ENCODE measurements around the gene VIL1. TPM values are rescaled to one million over a fixed set of nuclear protein-coding genes. Genes with fewer than 3 reads are reported as not detected.

VIL1 gene
- total and polyA plus RNA-seq, 2 donors: 0.08 TPM; not detected in 1

- Histone ChIP-seq H3K4me1 (ENCODE audit: insufficient read depth) (no peaks in the 10 kb centered on the region), H3K27ac (ENCODE audit: low read depth) (peak overlapping the region; percentile 81), H3K4me3 (ENCODE audit: low read depth, low read length) (no peak overlapping the region), H3K36me3 (ENCODE audit: insufficient read depth) (no peaks in the 10 kb centered on the region)
- no peak for DNase-seq (ENCODE audit: extremely low spot score)
- WGBS: 5% methylated on average over 15 of the region's 15 CpGs
Observed at GRCh38 chr2:218405746-218406208, 13.1 kb upstream of the VIL1 start.

- Histone ChIP-seq H3K27ac (ENCODE audit: low read depth) (peak overlapping the region; percentile 81), H3K36me3 (ENCODE audit: insufficient read depth) (no peaks in the 10 kb centered on the region), H3K4me1 (ENCODE audit: insufficient read depth) (no peaks in the 10 kb centered on the region), H3K4me3 (ENCODE audit: low read depth, low read length) (peak overlapping the region; percentile 29)
- peak; percentile 92 for DNase-seq (ENCODE audit: extremely low spot score)
- WGBS: under 1% methylated on average over 56 of the region's 56 CpGs
Observed at GRCh38 chr2:218406209-218406948, 12.5 kb upstream of the VIL1 start.

GRCh38 chr2:218406949-218407618 lies 11.8 kb upstream of the VIL1 start:
- H3K4me1 ChIP-seq (ENCODE audit: insufficient read depth): no peaks in the 10 kb centered on the region
- H3K4me3 ChIP-seq (ENCODE audit: low read depth, low read length): peak overlapping the region; percentile 29
- no peaks in the 10 kb centered on the region for H3K36me3 ChIP-seq (ENCODE audit: insufficient read depth)
- WGBS: 4% methylated on average over 13 of the region's 13 CpGs
- peak overlapping the region; percentile 77 for H3K27ac ChIP-seq (ENCODE audit: low read depth)
- no peak for DNase-seq (ENCODE audit: extremely low spot score)

- 68% methylated on average over 8 of the region's 8 CpGs for WGBS
- Histone ChIP-seq H3K27ac (ENCODE audit: low read depth) (peak overlapping the region; percentile 66), H3K4me3 (ENCODE audit: low read depth, low read length) (no peak overlapping the region), H3K36me3 (ENCODE audit: insufficient read depth) (no peaks in the 10 kb centered on the region), H3K4me1 (ENCODE audit: insufficient read depth) (no peaks in the 10 kb centered on the region)
- DNase-seq (ENCODE audit: extremely low spot score): no peak
Observed at GRCh38 chr2:218407717-218408116, 11.2 kb upstream of the VIL1 start.

- H3K4me1 ChIP-seq (ENCODE audit: insufficient read depth): no peaks in the 10 kb centered on the region
- 93% methylated on average over 5 of the region's 5 CpGs for WGBS
- H3K27ac ChIP-seq (ENCODE audit: low read depth): no peak overlapping the region
- no peak overlapping the region for H3K4me3 ChIP-seq (ENCODE audit: low read depth, low read length)
- no peaks in the 10 kb centered on the region for H3K36me3 ChIP-seq (ENCODE audit: insufficient read depth)
- no peak for DNase-seq (ENCODE audit: extremely low spot score)
Observed at GRCh38 chr2:218418321-218418716, 604 bp upstream of the VIL1 start.

GRCh38 chr2:218419630-218420216 lies 800 bp downstream of the VIL1 start:
- 87% methylated on average over 7 of the region's 7 CpGs for WGBS

GRCh38 chr2:218421027-218421426 lies 2.1 kb downstream of the VIL1 start:
- no peak for DNase-seq (ENCODE audit: extremely low spot score)
- no peak overlapping the region for H3K27ac ChIP-seq (ENCODE audit: low read depth)
- H3K4me1 ChIP-seq (ENCODE audit: insufficient read depth): no peaks in the 10 kb centered on the region
- no peak overlapping the region for H3K4me3 ChIP-seq (ENCODE audit: low read depth, low read length)
- H3K36me3 ChIP-seq (ENCODE audit: insufficient read depth): no peaks in the 10 kb centered on the region
- 90% methylated on average over 2 of the region's 2 CpGs for WGBS

More at GRCh38 chr2:218419630-218420216, 800 bp downstream of the VIL1 start:
- DNase-seq (ENCODE audit: extremely low spot score): no peak
- Histone ChIP-seq H3K4me1 (ENCODE audit: insufficient read depth) (no peaks in the 10 kb centered on the region), H3K27ac (ENCODE audit: low read depth) (no peak overlapping the region), H3K4me3 (ENCODE audit: low read depth, low read length) (no peak overlapping the region), H3K36me3 (ENCODE audit: insufficient read depth) (no peaks in the 10 kb centered on the region)

- no peak overlapping the region for H3K27ac ChIP-seq (ENCODE audit: low read depth)
- 88% methylated on average over 9 of the region's 9 CpGs for WGBS
- H3K4me1 ChIP-seq (ENCODE audit: insufficient read depth): no peaks in the 10 kb centered on the region
- no peak overlapping the region for H3K4me3 ChIP-seq (ENCODE audit: low read depth, low read length)
- DNase-seq (ENCODE audit: extremely low spot score): no peak
- no peaks in the 10 kb centered on the region for H3K36me3 ChIP-seq (ENCODE audit: insufficient read depth)
Observed at GRCh38 chr2:218422403-218423086, 3.6 kb downstream of the VIL1 start.

- H3K36me3 ChIP-seq (ENCODE audit: insufficient read depth): no peaks in the 10 kb centered on the region
- DNase-seq (ENCODE audit: extremely low spot score): no peak
- no peak overlapping the region for H3K27ac ChIP-seq (ENCODE audit: low read depth)
- no peak overlapping the region for H3K4me3 ChIP-seq (ENCODE audit: low read depth, low read length)
- H3K4me1 ChIP-seq (ENCODE audit: insufficient read depth): no peaks in the 10 kb centered on the region
- 93% methylated on average over 9 of the region's 9 CpGs for WGBS
Observed at GRCh38 chr2:218423584-218423983, 4.7 kb downstream of the VIL1 start.

- H3K4me1 ChIP-seq (ENCODE audit: insufficient read depth): no peaks in the 10 kb centered on the region
- WGBS: 86% methylated on average over 10 of the region's 10 CpGs
- no peaks in the 10 kb centered on the region for H3K36me3 ChIP-seq (ENCODE audit: insufficient read depth)
- no peak overlapping the region for H3K27ac ChIP-seq (ENCODE audit: low read depth)
- no peak for DNase-seq (ENCODE audit: extremely low spot score)
- H3K4me3 ChIP-seq (ENCODE audit: low read depth, low read length): no peak overlapping the region
Observed at GRCh38 chr2:218425531-218425930, 6.6 kb downstream of the VIL1 start.

GRCh38 chr2:218427741-218428140 lies 8.8 kb downstream of the VIL1 start:
- 75% methylated on average over 11 of the region's 11 CpGs for WGBS
- Histone ChIP-seq H3K4me3 (ENCODE audit: low read depth, low read length) (no peak overlapping the region), H3K36me3 (ENCODE audit: insufficient read depth) (no peaks in the 10 kb centered on the region), H3K4me1 (ENCODE audit: insufficient read depth) (no peaks in the 10 kb centered on the region), H3K27ac (ENCODE audit: low read depth) (no peak overlapping the region)
- no peak for DNase-seq (ENCODE audit: extremely low spot score)

- no peaks in the 10 kb centered on the region for H3K4me1 ChIP-seq (ENCODE audit: insufficient read depth)
- no peaks in the 10 kb centered on the region for H3K36me3 ChIP-seq (ENCODE audit: insufficient read depth)
- H3K4me3 ChIP-seq (ENCODE audit: low read depth, low read length): no peak overlapping the region
- no peak for DNase-seq (ENCODE audit: extremely low spot score)
- no peak overlapping the region for H3K27ac ChIP-seq (ENCODE audit: low read depth)
- 96% methylated on average over 24 of the region's 24 CpGs for WGBS
Observed at GRCh38 chr2:218428846-218429558, 10.1 kb downstream of the VIL1 start.

All from urinary bladder (tissue), 4 donors.